Measurements from ENCODE around the gene MATN4. TPM values are rescaled to one million over a fixed set of nuclear protein-coding genes. Genes with fewer than 3 reads are reported as not detected.

Gene MATN4
- total and polyA plus RNA-seq, 2 of the 13 experiments (the other 11 are each of a cell fraction or from before 2014, with no cell fraction given): not detected

- TF ChIP-seq HNF1B (CRISPR knock-in tag; IDR thresholded peaks at IDR 0.05) (0 out of 2 replicates have a peak, but pooled peaks have one; percentile 53), ZNF280B (CRISPR knock-in tag; IDR thresholded peaks at IDR 0.05; ENCODE audit: borderline replicate concordance) (0 out of 2 replicates have a peak, but pooled peaks have one; percentile 39), TEAD3 (CRISPR knock-in tag; optimal IDR thresholded peaks at IDR 0.05; ENCODE audit: borderline replicate concordance) (peak; percentile 46), ZNF333 (CRISPR knock-in tag; IDR thresholded peaks at IDR 0.05; ENCODE audit: borderline replicate concordance) (0 out of 2 replicates have a peak, but pooled peaks have one; percentile 35), ZNF44 (CRISPR knock-in tag; IDR thresholded peaks at IDR 0.05) (0 out of 2 replicates have a peak, but pooled peaks have one; percentile 13), ZNF670 (CRISPR knock-in tag; IDR thresholded peaks at IDR 0.05; ENCODE audit: borderline replicate concordance) (0 out of 2 replicates have a peak, but pooled peaks have one; percentile 52), BRF2 (CRISPR knock-in tag; IDR thresholded peaks at IDR 0.05) (no peak), ZBTB26 (CRISPR knock-in tag; IDR thresholded peaks at IDR 0.05; ENCODE audit: borderline replicate concordance) (0 out of 2 replicates have a peak, but pooled peaks have one; percentile 47), ELF3 (CRISPR knock-in tag; IDR thresholded peaks at IDR 0.05) (peak; percentile 35; the same call in 1 of the 2 replicates), IRF9 (CRISPR knock-in tag; IDR thresholded peaks at IDR 0.05; ENCODE audit: borderline replicate concordance) (peak; percentile 55; the same call in 1 of the 2 replicates), CTCF (CRISPR knock-in tag; IDR thresholded peaks at IDR 0.05) (peak; percentile 93), ZNF292 (CRISPR knock-in tag; IDR thresholded peaks at IDR 0.05; ENCODE audit: borderline replicate concordance, low read depth) (no peak), MXD1 (CRISPR knock-in tag; IDR thresholded peaks at IDR 0.05) (peak; percentile 44; the same call in 1 of the 2 replicates), MIER2 (CRISPR knock-in tag; IDR thresholded peaks at IDR 0.05) (0 out of 2 replicates have a peak, but pooled peaks have one; percentile 46), YY1 (IDR thresholded peaks at IDR 0.05; ENCODE audit: insufficient read depth, insufficient replicate concordance, low read depth, low read length) (peak; percentile 21), EP300 (IDR thresholded peaks at IDR 0.05; ENCODE audit: low read depth in 2 of 2, low read length in 2 of 2) (no peak), EP300 (CRISPR knock-in tag; IDR thresholded peaks at IDR 0.05; ENCODE audit: borderline replicate concordance) (0 out of 2 replicates have a peak, but pooled peaks have one; percentile 8), ZFP36 (IDR thresholded peaks at IDR 0.05; ENCODE audit: borderline replicate concordance, low read depth, low read length, partially characterized antibody) (peak; percentile 45)
These were observed 17.3 kb downstream of the MATN4 start (continued) for GRCh38 chr20:45290677-45291355.
